Central memory CD8-positive, alpha-beta T cell (primary cell): ENCODE measurements around the gene PIEZO2.

ENCODE experiments used
- ATAC-seq: fragments of 150-1000 bp; cut with Tn5 transposase; replicated peaks from 2 replicates; pipeline ENCODE4 v1.10.0; 2022; ENCODE audit warnings: mild to moderate bottlenecking, moderate FRiP score, moderate number of reproducible peaks; ENCODE audit not compliant: poor library complexity, severe bottlenecking; ENCODE audit errors: extremely low read depth
- DNase-seq, 2 donors: peaks; one replicate each; pipeline ENCODE4 v3.0.0; 2021; ENCODE audit warnings: low spot score in 2 of 2
- H3K27ac Mint-ChIP-seq: one replicate; pipeline ENCODE4 v1.8.0; 2022; ENCODE audit warnings: low read depth, mild to moderate bottlenecking, moderate library complexity, mixed read lengths
- H3K27me3 Mint-ChIP-seq: one replicate; pipeline ENCODE4 v1.8.0; 2022; ENCODE audit warnings: mixed read lengths
- H3K36me3 Mint-ChIP-seq: one replicate; pipeline ENCODE4 v1.8.0; 2022; ENCODE audit warnings: mild to moderate bottlenecking, moderate library complexity, mixed read lengths; ENCODE audit not compliant: insufficient read depth
- H3K4me1 Mint-ChIP-seq: one replicate; pipeline ENCODE4 v1.8.0; 2022; ENCODE audit warnings: mixed read lengths
- H3K4me3 Mint-ChIP-seq: one replicate; pipeline ENCODE4 v1.8.0; 2022; ENCODE audit warnings: mild to moderate bottlenecking, moderate library complexity, mixed read lengths
- H3K9me3 Mint-ChIP-seq: one replicate; pipeline ENCODE4 v1.8.0; 2022; ENCODE audit warnings: mixed read lengths

The PIEZO2 gene

DNA sequence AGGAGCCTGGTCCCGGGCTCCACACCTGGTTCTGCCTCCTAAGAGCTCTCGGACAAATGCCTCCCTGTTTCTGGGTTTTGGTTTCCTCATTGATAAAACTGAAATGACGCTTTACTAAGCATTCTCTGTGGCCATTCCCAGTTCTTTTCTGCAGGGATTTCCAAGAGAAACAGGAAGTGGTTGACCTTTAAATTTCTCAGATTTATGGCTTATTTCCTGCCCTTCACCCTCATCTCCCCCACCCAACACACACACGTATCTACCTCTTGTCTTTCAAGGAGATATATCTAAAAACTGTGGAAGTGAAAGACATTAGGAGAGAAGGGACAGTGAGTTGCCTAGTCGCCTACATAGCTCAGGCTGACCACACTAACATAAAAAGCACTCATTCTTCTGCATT, 53.0 kb downstream of the PIEZO2 start:
- Mint-ChIP-seq H3K27me3 (no peaks in the 10 kb centered on the region), H3K36me3 (no peaks in the 10 kb centered on the region), H3K27ac (no peak overlapping the region), H3K4me3 (no peak overlapping the region), H3K9me3 (no peaks in the 10 kb centered on the region), H3K4me1 (no peaks in the 10 kb centered on the region)
- DNase-seq, result no peak
- ATAC-seq, result no peak

DNA sequence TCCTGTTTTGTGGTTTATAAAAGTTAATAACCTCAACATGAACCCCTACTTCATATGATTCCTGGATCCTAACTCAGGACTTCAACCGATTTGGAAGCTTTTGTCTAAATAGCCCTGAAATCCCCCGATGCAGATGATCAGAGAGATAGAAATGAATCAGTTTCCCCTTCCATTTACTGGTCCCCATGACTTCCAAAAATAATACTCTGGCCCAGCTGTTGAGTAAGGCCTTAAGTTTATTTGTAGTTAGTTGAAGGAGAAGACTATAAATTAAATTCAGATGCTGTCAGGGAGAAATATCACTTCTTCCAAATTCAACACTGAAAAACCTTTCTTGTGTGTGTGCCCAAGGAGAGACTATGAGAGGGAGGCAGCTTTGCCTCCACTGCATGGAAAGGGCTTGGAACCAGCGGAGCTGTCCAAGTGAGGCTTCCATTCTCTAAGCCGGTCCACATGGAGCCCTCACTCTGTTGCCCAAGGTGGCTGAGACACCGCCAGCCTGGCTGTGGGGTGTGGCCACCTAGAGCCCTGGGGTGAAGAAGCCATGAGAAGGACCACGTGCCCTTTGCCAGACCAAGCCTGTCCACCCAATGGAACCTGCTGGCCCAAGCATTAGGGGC, 53.6 kb downstream of the PIEZO2 start:
- no peak for ATAC-seq
- Mint-ChIP-seq H3K4me3 (no peak overlapping the region), H3K36me3 (no peaks in the 10 kb centered on the region), H3K9me3 (no peaks in the 10 kb centered on the region), H3K27me3 (no peaks in the 10 kb centered on the region), H3K27ac (no peak overlapping the region), H3K4me1 (no peaks in the 10 kb centered on the region)
- DNase-seq, result no peak

DNA sequence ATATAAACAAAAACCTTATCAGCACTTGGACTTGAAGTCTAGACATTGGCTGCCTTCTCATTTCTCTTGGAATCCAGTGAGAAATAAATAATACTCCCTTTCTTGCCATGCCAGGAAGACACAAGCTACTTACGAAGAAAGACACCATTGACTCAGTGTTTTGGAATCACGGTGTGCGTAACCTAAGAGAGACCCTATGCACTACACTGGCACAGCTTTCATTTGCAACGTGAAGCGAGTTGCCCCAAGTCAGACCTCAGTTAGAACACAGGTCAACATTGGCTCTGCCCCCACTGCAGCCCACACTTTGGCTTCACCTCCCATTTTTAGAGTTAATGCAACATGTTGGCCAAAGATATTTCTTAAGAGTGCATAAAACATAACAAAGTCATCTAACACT, 54.2 kb downstream of the PIEZO2 start:
- no peaks in the 10 kb centered on the region for H3K36me3 Mint-ChIP-seq
- no peak overlapping the region for H3K4me3 Mint-ChIP-seq
- no peaks in the 10 kb centered on the region for H3K9me3 Mint-ChIP-seq
- H3K27ac Mint-ChIP-seq, result no peak overlapping the region
- H3K27me3 Mint-ChIP-seq, result no peaks in the 10 kb centered on the region
- no peak for DNase-seq
- ATAC-seq, result no peak
- no peaks in the 10 kb centered on the region for H3K4me1 Mint-ChIP-seq

DNA sequence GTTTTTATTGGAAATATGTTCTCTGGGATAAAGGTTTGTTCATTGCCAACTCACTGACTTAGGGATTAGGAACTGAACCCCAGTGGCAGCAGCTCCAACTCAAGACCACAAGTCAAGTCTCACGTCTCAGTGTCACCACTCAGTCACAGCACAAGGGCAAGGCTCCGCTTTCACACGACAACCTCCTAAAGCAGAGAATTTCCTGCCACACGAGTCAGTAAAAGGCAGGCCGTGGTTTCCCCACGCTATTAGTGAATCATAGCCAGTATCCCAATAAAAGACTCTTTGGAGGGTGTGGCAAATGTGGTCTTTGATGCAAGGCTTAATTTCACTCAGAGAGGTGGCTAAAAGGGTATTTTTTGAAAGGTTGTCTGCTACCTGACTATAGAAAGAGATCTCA, 57.6 kb downstream of the PIEZO2 start:
- H3K4me3 Mint-ChIP-seq, result no peak overlapping the region
- DNase-seq (no peak), ATAC-seq (no peak)
- H3K9me3 Mint-ChIP-seq, result no peaks in the 10 kb centered on the region
- H3K36me3 Mint-ChIP-seq, result no peaks in the 10 kb centered on the region
- no peak overlapping the region for H3K27ac Mint-ChIP-seq
- no peaks in the 10 kb centered on the region for H3K27me3 Mint-ChIP-seq
- no peaks in the 10 kb centered on the region for H3K4me1 Mint-ChIP-seq

DNA sequence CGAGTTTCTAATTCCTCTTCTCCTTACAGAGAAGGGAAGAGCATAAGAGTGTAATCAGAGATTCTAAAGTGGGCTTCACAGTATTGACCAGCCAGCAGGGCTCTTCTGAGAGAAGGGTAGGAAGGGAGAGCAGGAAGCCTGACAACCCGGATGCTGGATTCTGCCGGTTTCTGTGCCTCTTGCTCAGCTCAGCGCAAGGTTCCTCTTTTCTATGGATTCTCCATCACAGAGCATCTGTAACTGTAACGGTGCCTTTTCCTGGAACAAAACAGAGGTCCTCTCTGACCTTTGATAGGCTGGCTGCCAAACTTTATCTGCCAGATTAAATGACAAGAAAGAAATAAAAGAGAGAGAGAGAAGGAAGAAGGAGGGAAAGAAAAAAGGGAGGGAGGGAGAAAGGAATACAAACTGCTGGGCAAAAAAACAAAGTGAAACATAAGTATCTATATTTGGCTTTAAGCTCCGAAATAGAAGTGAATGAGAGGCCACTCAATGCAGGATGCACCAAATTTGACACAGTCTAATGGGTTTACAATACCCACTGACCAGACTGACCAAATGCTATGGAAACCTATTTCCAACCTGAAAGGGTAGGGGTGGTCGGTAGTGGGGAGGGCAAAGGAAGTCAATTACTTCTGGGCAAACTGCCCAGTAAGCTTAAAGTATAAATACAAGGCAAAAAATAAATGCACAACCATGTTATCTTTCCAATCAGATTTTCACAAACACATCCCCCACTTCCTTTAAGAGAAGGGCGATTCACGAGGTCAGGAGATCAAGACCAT, 59.2 kb downstream of the PIEZO2 start:
- Mint-ChIP-seq H3K4me1 (no peaks in the 10 kb centered on the region), H3K9me3 (no peaks in the 10 kb centered on the region), H3K27me3 (no peaks in the 10 kb centered on the region), H3K4me3 (no peak overlapping the region), H3K36me3 (no peaks in the 10 kb centered on the region), H3K27ac (no peak overlapping the region)
- DNase-seq (no peak), ATAC-seq (no peak)

DNA sequence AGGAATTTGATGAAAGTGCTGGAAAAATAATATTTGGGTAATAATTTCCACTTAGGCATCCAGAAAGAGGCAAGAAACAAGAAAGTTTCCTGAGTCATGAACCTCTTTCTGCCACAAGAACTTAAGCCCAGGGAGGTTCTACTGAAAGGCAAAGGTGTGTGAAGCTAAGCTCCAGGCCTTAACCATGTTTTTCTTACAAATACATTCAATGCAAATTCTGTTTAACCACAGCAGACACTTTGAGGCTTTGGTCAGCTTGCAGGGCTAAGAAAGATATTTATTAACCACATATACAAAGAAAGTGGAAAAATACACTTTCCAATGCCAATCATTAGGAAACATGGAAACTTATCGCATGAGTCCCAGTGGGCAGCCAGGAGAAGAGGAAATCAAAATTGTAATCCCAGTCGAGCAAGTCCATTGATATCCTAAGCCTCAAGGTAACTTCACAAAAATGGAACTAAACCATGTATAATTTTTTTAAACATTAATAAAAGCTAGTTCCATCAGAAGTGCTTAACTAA, 68.3 kb downstream of the PIEZO2 start:
- H3K4me3 Mint-ChIP-seq, result no peak overlapping the region
- no peak for ATAC-seq

DNA sequence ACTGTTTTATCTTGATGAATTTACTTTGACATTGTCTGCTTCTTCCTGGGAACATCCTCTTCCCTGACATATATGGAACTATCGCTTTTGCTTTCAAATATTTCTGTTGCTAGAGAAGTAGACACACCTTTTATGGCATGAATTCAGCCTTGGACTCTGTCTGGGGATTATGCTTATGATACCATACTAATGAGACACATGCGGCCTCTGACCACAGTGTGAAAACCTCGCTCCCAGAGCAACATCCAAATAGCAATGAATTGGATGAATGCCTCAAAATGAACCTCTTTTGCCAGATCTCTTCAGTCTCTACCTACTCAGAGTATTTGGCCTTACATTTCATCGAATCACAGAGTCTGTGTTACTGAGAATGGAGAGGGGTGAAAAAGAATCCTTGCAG, 70.9 kb downstream of the PIEZO2 start:
- Mint-ChIP-seq H3K4me1 (no peaks in the 10 kb centered on the region), H3K9me3 (peaks cover 7% of the 10 kb centered on the region), H3K36me3 (no peaks in the 10 kb centered on the region), H3K27ac (no peak overlapping the region), H3K27me3 (peaks cover 9% of the 10 kb centered on the region), H3K4me3 (no peak overlapping the region)
- DNase-seq (no peak), ATAC-seq (no peak)

More for the DNA sequence above, 68.3 kb downstream of the PIEZO2 start:
- no peaks in the 10 kb centered on the region for H3K36me3 Mint-ChIP-seq
- H3K27ac Mint-ChIP-seq, result no peak overlapping the region
- no peak for DNase-seq
- H3K4me1 Mint-ChIP-seq, result no peaks in the 10 kb centered on the region
- peaks cover 7% of the 10 kb centered on the region for H3K9me3 Mint-ChIP-seq
- peaks cover 9% of the 10 kb centered on the region for H3K27me3 Mint-ChIP-seq

DNA sequence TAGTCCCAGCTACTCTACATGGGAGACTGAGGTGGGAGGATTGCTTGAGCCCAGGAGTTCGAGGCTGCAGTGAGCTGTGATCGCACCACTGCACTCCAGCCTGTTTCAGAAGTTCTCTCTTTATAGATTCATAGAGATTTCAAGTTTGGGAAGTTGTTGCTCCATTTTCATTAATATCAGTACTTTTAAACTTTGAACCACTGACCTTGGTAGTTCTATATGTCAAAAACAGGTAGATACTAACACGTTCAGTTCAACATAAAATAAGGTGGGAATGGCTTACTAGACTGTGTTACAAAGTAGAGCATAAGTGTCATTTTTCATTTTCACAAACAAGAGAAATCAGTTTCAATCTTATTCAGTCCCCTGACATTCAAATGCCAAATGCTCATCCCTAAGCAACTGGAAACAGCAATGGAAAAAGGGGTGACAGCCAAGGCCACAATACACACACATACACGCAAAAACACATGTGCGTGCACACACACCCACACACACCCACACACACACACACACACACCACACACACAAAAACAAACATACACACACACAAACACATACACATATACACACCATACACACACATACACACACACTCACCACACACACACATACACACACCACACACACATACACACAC, 71.7 kb downstream of the PIEZO2 start:
- Mint-ChIP-seq H3K4me3 (no peak overlapping the region), H3K36me3 (no peaks in the 10 kb centered on the region), H3K9me3 (peaks cover 7% of the 10 kb centered on the region), H3K27me3 (peaks cover 9% of the 10 kb centered on the region), H3K4me1 (no peaks in the 10 kb centered on the region), H3K27ac (no peak overlapping the region)
- ATAC-seq, result no peak
- no peak for DNase-seq

DNA sequence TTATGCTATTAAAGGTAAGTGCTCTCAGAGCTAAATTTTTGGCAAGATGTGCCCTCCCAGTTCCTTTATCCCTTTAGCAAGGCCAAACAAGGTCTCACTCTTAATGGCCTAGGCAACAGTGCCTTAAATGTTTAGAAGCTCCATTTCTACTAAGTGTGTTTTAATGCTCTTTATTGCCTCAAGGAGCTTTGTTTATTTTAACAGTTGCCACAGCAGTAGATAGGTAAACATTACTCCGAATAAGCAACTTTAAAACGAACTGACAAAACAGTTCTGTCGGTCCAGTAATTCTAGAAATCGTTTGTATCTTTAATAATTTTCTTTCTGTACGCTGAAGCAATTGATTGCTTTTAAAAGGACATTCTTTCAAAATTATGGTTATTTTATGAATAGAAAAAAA, 74.5 kb downstream of the PIEZO2 start:
- Mint-ChIP-seq H3K27ac (no peak overlapping the region), H3K36me3 (no peaks in the 10 kb centered on the region), H3K4me1 (no peaks in the 10 kb centered on the region), H3K27me3 (peaks cover 8% of the 10 kb centered on the region), H3K4me3 (no peak overlapping the region), H3K9me3 (peaks cover 7% of the 10 kb centered on the region)
- ATAC-seq (no peak), DNase-seq (no peak)

DNA sequence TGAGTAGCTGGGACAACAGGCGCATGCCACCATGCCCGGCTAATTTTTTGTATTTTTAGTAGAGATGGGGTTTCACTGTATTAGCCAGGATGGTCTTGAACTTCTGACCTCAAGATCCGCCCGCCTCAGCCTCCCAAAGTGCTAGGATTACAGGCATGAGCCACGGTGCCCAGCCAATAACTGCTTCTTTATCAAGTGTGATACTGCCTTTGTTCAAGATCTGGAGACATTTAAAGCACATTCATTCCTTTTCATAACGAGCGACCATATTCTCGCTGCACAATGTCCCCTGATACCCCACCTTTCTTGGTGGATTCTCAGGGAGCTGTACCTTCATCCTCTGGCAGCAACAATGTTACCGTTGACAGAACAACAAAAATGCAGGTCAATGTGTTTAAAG, 75.4 kb downstream of the PIEZO2 start:
- H3K9me3 Mint-ChIP-seq, result no peaks in the 10 kb centered on the region
- no peak for ATAC-seq
- H3K36me3 Mint-ChIP-seq, result no peaks in the 10 kb centered on the region
- no peaks in the 10 kb centered on the region for H3K4me1 Mint-ChIP-seq
- H3K27ac Mint-ChIP-seq, result no peak overlapping the region
- H3K4me3 Mint-ChIP-seq, result no peak overlapping the region
- H3K27me3 Mint-ChIP-seq, result no peaks in the 10 kb centered on the region
- no peak for DNase-seq

DNA sequence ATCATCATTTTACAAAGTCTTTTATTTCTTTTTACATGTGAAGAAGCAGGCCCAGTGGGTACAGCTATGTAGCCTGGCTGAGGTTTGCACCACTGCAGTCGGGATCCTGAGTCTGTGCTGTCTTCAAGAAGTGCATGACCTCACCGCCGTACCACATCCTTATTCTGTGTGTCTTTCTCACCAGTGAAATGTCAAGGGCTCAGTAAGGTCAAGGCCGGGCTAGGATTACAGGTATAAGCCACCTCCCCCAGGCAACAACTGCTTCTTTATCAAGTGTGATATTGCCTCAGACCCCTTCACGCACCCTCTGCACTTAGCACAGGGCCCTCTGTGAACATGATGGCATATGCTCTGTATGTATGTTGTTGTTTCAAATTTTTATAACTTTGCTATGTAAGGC, 76.7 kb downstream of the PIEZO2 start:
- Mint-ChIP-seq H3K9me3 (no peaks in the 10 kb centered on the region), H3K36me3 (no peaks in the 10 kb centered on the region), H3K4me3 (no peak overlapping the region), H3K4me1 (no peaks in the 10 kb centered on the region), H3K27ac (no peak overlapping the region), H3K27me3 (no peaks in the 10 kb centered on the region)
- ATAC-seq (no peak), DNase-seq (no peak)

DNA sequence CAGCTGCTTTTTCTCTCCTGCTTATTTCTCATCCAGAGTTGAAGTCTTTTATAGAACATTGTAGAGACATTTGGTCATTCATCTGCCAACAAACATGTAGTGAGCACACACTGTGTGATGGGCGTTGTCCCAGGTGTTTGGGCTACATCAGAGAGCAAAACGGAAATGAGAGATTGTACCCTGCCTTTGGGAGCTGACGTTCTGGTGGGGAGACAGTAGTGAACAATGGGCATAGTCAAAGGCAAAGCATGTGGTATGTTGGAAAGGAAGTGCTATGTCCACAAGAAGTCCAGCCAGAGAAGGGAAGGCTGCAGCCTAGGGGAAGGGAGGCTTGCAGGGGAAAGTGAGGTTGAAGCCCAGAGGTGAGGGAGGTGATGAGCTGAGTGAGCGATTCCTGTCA, 78.1 kb downstream of the PIEZO2 start:
- Mint-ChIP-seq H3K9me3 (no peaks in the 10 kb centered on the region), H3K27me3 (no peaks in the 10 kb centered on the region), H3K27ac (no peak overlapping the region), H3K4me1 (no peaks in the 10 kb centered on the region), H3K36me3 (no peaks in the 10 kb centered on the region), H3K4me3 (no peak overlapping the region)
- no peak for DNase-seq
- ATAC-seq, result no peak

DNA sequence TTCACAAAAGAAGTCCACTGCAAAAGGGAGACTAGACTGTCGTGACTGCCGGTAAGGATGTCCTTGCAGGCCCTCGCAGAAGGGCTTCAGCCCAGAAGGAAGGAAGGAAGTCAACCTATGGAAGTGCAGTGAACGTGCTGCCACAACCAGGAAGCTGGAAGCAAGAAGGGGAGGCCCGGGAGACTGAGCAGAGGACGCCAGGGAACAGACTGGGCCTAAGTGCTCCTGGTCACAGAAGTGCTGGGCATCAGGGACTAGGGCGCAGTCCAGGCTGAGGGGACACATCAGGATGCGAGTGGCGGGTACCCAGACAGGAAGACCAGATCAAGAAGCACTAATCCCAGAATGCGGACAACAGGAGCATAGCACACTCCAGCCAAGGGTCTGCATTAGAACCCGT, 78.8 kb downstream of the PIEZO2 start:
- H3K36me3 Mint-ChIP-seq, result no peaks in the 10 kb centered on the region
- DNase-seq (no peak), ATAC-seq (no peak)
- peaks cover 5% of the 10 kb centered on the region for H3K9me3 Mint-ChIP-seq
- H3K27ac Mint-ChIP-seq, result no peak overlapping the region
- no peaks in the 10 kb centered on the region for H3K27me3 Mint-ChIP-seq
- H3K4me1 Mint-ChIP-seq, result no peaks in the 10 kb centered on the region
- H3K4me3 Mint-ChIP-seq, result no peak overlapping the region
